ENCODE results near the gene MAP2K7. TPM values are rescaled to one million over a fixed set of nuclear protein-coding genes. Genes with fewer than 3 reads are reported as not detected.
"Not testable (repeated sequence)": the region's sequence is repeated elsewhere in the genome, so short reads cannot be mapped to it uniquely, and the experiment has no call there.

The MAP2K7 gene
- total RNA-seq, 1 experiment from 2014 or later, result 59.1 TPM

DNA sequence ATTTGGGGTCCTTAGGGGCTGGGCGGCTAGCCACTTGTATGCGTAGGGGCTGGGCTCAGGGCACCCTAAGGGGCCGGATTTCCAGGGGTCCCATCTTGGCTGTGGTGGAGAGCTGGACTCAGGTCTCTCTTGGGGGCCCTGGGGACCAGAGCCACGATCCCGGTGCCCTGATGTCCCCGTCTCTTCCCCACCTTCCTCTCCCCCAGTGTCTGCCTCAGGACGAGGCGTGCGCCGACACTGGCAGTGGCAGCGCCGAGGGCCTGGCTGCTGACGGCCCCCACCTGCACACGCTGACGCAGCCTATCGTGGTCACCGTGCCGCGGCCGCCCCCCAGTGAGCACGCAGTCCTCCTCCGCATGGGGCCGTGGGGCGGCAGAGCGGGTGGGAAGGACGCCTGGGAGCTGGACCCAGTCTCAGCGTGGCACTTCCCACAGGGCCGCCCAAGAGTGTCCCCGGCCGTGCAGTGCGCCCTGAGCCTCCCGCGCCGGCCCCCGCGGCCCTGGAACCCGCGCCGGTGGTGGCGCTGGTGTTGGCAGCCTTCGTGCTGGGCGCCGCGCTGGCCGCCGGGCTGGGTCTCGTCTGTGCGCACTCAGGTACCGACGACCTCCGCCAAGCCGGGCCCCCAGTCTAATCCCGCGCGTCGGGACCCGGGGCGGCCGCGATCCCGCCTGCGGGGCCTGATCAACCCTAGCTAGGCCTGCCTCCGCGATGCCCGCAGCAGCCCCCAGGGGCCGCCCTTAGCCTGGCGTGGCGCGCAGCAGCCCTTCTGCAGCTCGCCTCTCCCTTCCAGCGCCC, 13.8 kb downstream of the MAP2K7 start (continued):
- TF ChIP-seq SRF (IDR thresholded peaks at IDR 0.05; ENCODE audit: low read depth) (no peak), POLR2A (IDR thresholded peaks at IDR 0.05; ENCODE audit: borderline replicate concordance, extremely low read depth, insufficient read depth, insufficient read length) (peak; percentile 57), ZFX (IDR thresholded peaks at IDR 0.05) (peak; percentile 94), CTCF (IDR thresholded peaks at IDR 0.05 in 2 of 3, conservative IDR thresholded peaks at IDR 0.05 in 1 of 3; ENCODE audit: borderline replicate concordance in 1 of 3, insufficient read depth in 1 of 3, low read depth in 2 of 3, low read length in 2 of 3) (peak in 2 of 3 experiments; percentile 69 to 79; a peak in 4 of 6 replicates), TCF7L2 (IDR thresholded peaks at IDR 0.05; ENCODE audit: borderline replicate concordance, extremely low read depth, insufficient read depth, insufficient read length) (no peak), ZNF274 (IDR thresholded peaks at IDR 0.05; ENCODE audit: low read depth, low read length) (no peak), SP1 (IDR thresholded peaks at IDR 0.05; ENCODE audit: low read depth) (no peak), CEBPB (IDR thresholded peaks at IDR 0.05; ENCODE audit: low read depth) (no peak), EGR1 (IDR thresholded peaks at IDR 0.05; ENCODE audit: low read depth) (no peak; the same call in 1 of the 2 replicates)

DNA sequence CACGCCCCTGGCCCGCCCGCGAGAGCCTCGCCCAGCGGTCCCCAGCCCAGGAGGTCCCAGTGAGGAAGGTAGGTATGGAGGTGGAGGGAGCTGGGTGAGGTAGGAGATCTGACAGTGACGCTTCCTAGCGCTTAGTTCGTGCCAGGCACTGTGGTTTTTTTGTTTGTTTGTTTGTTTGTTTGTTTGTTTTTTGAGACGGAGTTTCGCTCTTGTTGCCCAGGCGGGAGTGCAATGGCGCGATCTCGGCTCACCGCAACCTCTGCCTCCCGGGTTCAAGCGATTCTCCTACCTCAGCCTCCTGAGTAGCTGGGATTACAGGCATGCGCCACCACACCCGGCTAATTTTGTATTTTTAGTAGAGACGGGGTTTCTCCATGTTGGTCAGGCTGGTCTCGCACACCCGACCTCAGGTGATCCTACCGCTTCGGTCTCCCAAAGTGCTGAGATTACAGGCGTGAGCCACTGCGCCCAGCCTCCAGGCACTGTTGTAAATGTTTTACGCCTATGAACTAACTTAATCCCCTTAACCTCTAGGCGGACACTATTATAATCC, 14.5 kb downstream of the MAP2K7 start:
- CTCF ChIA-PET, result interaction anchor here (0.8 to 5.2 kb wide), 5 partner anchors 11 to 49 kb away, joined by 3 to 30 read pairs (median 4); partner anchors contain the start of genes MAP2K7 and TIMM44
- not testable (repeated sequence) for ATAC-seq
- H3K9ac ChIP-seq (ENCODE audit: low read length), result peak overlapping the region; percentile 89

More for the DNA sequence above, 14.5 kb downstream of the MAP2K7 start:
- Histone ChIP-seq H3K27ac (ENCODE audit: low read depth, low read length) (peak overlapping the region; percentile 89), H3K36me3 (ENCODE audit: control insufficient read depth in 1 of 2, insufficient read depth in 2 of 2, low read length in 2 of 2) (peaks cover 0 to 11% of the 10 kb centered on the region in 2 experiments; a peak in 3 of 4 replicates), H3K4me2 (ENCODE audit: low read length) (peak overlapping the region; percentile 91), H3K4me1 (ENCODE audit: control insufficient read depth in 1 of 2, insufficient read depth in 2 of 2, low read length in 2 of 2) (peaks cover 21 to 57% of the 10 kb centered on the region in 2 experiments; a peak in 3 of 4 replicates), H3K4me3 (replicated peaks in 1 of 2; ENCODE audit: low read depth in 1 of 2, low read length in 2 of 2) (peak overlapping the region; percentile 66 to 74)
- DNase-seq (ENCODE audit: low read depth, low spot score); intact Hi-C loops (cut with micrococcal nuclease); H3K27me3 ChIP-seq (ENCODE audit: insufficient read depth, low read length); H3K79me2 ChIP-seq (ENCODE audit: insufficient read depth, low read length); H2AFZ ChIP-seq (ENCODE audit: low read depth, low read length, poor library complexity, severe bottlenecking); H3K9me2 ChIP-seq (ENCODE audit: insufficient read depth); H3K9me3 ChIP-seq (ENCODE audit: control insufficient read depth in 1 of 2, insufficient read depth in 1 of 2, low read depth in 1 of 2, low read length in 2 of 2); H4K20me1 ChIP-seq (ENCODE audit: insufficient read depth); RAD21 ChIA-PET (ENCODE audit: low non-redundant PET in 1 of 2, low total read pairs in 2 of 2, uncharacterized antibody in 2 of 2, unreplicated experiment in 2 of 2): not testable (repeated sequence)
- BruUV-seq (replicated peaks), result TSS peak; percentile 34
- POLR2A ChIA-PET, result interaction anchor here (1.3 to 1.7 kb wide), 2 partner anchors 15 to 26 kb away, joined by 5 to 6 read pairs; partner anchors contain the start of genes MAP2K7 and TIMM44

Measured in HCT116 (cell line).